ENCODE data around the gene NCAPD3. TPM values are rescaled to one million over a fixed set of nuclear protein-coding genes. Genes with fewer than 3 reads are reported as not detected.
A peak's percentile ranks its signal among the peaks of the same experiment; 100 is the strongest.

The NCAPD3 gene
- polyA plus RNA-seq, 4 donors, result 23.7 to 36.5 (median 29.9) TPM

DNA sequence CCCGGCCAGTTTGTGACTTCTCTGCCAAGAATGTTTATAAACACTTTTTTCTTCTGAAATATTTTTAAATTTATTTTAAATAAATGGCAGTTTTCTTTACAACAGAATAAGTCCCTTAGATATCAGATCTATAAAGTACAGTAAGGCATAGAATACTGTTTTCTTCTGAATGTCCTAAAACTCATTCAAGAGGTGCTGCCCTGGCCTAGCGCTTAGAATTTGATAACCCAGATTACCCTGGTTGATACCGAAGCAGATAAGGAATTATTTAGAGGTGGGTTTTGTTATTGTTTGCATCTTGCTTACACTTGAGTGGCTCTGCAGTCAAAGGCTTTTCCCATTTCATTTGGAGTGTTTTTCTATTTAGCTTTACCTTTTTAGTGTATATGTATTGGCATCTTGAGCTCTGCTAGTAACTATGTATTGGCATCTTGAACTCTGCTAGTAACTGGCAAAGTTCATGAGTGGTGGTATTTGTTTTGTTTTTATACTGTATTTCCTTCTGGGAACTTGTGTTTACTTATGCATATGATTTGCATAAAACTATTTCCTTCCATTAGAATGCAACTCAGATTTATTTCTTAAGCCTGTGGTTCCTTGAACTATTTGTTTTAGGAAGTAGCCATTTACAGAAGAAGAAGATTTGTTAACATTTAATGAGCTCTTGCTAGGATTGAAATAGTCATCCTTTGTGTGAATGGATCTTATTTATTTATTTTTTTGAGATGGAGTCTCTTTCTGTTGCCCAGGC, 30.8 kb upstream of the NCAPD3 start:
- DNase-seq (ENCODE audit: low read depth in 4 of 4, low spot score in 3 of 4), result no peak

DNA sequence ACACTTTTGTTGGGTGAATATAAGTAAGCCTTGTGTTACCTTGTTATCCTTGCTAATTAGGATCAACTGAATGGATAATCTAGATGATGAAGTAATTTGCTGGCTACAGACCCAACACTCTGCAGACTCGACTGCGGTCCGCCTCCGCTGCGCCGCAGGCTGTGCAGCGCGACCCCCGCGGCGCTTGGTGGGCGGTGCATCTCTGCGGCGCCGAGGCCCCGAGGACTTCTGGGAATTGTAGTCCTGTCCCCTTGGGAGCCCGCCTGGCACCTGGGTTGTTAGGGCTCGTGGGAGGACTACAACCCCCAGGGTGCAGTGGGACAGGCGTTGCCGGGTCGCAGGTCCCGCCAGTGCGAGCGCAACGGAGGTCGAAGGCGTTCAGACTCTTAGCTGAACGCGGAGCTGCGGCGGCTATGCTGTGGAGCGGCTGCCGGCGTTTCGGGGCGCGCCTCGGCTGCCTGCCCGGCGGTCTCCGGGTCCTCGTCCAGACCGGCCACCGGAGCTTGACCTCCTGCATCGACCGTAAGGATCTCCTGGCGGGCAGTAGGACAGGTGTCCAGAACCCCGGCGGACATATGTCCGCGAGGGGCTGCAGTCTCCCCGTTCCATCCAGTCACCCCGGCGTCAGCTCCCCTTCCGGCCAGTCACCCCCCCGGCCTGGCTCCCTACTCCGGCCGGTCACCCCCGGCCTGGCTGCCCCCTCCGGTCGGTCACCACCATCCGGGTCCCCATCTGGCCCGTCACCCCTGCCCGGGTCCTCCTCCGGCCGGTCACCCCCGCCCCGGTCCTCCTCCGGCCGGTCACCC, 29.6 kb upstream of the NCAPD3 start, which contains the start of the genes ACAD8 and THYN1:
TSS of gene ACAD8 (plus strand) at position 381 of the 806 bp plus-strand sequence. CDS start at position 414, 33 bp downstream.
TSS of gene THYN1 (minus strand) at position 165 of the 806 bp plus-strand sequence. CDS start 470 bp downstream, outside the sequence.
- peak; percentile 87 to 93 (median 91) for DNase-seq (ENCODE audit: low read depth in 4 of 4, low spot score in 3 of 4)

DNA sequence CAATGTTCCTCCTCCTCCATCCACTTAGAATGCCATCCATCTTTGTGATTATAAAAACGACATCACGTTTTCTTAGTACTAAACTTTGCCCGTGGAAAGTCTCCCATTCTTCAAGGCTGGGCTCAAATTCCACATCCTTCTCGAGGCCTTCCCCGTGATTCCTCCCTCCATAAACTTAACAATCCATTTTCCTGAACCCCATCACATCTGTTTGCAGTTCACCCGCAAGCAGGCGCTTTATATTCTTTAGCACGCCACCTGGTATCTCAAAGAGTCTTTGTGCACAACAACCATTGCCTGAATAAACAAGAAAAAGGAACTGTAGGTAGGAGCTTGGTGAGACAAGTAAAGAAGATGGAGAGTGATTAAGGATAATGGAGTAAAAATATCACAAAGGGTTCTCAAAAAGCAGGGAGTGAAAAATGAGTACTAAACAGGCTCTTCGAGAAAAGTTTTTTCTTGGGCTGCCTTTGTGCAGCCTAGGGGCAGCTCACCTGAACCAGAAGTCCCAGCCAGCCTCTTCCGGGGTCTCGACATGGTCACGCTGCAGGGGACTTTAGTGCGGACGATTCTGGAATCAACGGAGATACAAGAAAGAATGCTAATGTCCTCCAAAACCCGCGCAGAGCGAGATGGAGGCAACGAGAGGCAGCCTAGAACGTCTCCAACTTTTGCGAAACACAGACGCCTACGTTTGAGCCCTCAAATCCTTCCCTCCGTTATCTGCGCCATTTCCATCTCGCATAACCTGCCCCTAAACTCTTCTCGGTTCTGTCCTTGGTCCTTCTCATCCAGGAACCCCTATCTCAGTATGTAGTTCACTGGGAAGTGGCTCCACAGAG, 28.8 kb upstream of the NCAPD3 start:
- no peak for DNase-seq (ENCODE audit: low read depth in 4 of 4, low spot score in 3 of 4)

DNA sequence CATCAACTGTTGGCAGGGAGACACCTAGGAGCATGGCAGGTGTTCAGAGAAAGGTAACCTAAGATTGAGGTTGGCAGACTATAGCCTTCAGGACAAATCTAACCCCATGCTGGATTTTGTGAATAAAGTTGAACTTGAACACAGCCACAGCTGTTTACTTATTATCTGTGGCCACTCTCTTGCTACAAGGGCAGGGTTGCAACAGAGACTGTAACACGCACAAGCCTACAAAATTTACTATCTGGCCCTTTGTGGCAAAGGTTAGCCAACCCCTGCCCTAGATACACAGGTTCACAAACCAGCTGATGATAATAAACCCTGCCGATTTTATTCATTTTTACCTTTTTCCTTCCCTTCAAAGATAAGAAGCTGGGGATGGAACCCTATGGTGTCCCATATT, 26.9 kb upstream of the NCAPD3 start:
- DNase-seq (ENCODE audit: low read depth in 4 of 4, low spot score in 3 of 4), result no peak

DNA sequence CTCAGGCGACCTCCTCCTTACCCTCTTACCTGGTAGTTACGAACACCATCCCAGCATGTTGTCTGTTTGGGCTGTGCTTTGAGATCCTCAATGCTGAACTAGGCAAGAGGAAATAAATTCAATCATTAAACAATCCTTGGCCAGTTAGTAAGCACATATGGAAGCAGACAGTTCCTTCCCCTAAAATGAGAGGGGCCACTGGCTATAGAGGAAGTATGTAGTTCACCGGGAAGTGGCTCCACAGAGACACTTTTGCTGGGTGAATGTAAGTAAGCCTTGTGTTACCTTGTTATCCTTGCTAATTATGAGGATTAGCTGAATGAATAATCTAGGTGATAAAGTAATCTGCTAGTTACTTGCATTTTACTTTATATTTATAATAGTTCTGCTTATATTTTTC, 26.5 kb upstream of the NCAPD3 start:
- DNase-seq (ENCODE audit: low read depth in 4 of 4, low spot score in 3 of 4), result no peak

DNA sequence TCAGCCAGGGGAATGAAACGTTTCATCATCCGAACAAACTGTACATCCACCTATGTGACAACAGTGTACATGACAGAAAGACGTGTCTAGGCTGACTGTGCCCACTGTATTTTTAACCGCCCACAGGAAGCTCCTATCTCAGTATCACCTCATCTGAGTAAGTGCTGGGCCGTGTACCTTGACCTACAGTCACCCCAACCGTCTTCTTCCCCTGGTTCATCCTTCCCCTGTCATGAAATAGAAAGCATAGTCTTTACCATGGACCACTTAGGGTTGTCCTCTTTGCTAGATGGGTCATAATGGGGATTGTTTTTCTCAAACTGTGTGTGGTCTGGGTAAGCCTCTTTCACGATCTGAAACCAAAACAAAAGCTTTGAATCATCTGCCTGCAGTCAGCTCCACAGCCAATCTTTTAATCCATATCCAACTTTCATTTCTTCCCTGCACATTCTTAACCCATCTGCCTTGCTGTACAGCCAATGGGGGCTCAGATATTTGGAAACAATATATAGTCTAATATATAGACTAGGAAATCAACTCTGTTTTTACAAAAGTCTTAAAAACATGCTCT, 25.2 kb upstream of the NCAPD3 start:
- no peak for DNase-seq (ENCODE audit: low read depth in 4 of 4, low spot score in 3 of 4)

DNA sequence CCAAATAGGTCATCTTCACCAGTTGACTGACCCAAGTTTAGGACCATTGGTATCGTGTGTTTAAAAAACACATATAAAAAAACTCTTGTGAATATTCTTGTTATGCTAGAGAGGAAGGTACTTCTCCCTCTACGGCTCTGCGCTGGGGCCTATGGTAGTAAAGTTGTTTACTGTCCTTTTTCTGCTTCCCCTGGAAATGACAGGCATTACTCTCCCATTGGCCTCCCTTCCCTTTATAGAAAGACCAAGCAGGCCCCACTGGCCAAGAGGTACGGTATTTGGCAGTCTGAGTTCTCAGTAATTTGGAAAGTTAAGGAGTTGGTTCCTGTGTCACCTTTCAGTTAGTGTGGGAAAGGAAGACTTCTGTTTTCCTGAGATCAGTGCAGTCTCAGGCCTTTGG, 22.9 kb upstream of the NCAPD3 start:
- no peak for DNase-seq (ENCODE audit: low read depth in 4 of 4, low spot score in 3 of 4)

DNA sequence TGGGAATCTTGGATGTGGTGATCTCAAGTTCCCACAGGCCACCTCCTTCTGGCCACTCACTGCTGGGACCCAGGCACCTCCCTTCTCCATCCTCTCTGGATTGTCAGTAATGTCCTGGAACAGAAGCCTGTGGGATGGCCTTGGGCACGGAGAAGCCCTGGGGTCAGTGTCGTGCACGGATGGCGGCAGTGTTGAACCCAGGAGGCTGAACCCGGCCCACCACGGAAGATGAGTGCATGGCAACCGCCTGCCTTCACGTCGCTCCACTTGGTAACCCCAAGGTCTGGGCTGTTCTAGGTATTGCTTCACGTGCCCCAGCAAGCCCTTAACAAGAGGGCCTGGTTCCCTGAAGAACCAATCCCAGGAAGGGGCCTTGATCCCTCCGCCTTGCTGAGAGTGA, 22.3 kb upstream of the NCAPD3 start:
- DNase-seq (ENCODE audit: low read depth in 4 of 4, low spot score in 3 of 4), result no peak

DNA sequence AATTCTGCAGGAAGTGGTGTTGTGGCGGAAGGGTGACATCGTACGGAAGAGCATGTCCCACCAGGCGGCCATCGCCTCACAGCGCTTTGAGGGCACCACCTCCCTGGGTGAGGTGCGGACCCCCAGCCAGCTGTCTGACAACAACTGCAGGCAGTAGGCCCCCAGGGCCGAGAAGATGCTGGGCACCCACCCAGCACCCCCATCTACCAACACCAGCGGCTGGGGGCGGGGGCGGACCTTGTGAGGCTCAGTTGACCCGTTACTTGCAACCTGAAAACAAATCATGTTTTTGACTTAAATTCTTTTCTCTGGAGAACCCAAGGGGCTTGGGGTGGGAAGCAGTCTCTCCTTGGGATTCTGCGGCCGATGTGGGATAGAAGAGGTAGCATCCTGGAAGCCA, 21.7 kb upstream of the NCAPD3 start:
- DNase-seq (ENCODE audit: low read depth in 4 of 4, low spot score in 3 of 4), result no peak

DNA sequence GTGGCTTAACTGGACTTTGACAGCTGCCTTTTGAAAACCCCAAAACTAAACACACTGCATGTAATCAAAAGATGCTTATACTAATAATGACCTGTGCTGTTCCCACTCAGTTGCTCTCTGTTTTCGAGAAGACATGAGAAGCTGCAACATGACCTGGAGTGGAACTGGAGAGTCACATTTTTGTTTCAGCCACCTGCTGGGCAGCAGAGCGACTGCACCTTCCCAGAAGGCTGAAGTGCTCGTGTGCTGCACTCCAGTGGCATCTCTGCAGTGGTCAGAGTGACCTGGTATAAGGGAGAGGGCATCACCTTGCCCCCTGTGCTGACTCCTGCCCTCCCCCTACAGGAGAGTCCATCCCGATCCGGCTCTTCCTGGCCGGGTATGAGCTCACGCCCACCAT, 20.8 kb upstream of the NCAPD3 start:
- no peak for DNase-seq (ENCODE audit: low read depth in 4 of 4, low spot score in 3 of 4)

DNA sequence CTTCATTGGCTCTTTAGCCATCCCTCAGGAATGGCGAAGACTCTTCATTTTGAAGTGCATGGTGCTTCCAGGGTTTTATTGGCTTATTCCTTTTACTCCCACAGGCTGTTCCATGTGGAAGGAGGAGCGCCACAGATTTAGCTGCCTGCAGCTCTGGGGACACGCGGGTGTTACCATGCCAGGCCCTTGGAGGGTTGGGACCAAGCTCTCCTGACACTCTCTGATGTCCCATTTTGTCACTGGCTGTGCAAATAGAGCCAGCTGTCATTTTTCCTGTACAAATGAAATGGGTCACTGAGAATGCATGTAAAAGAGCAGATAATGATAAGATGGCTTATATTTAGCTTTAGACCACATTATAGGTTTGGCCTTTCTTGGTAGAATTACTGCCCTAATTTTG, 20.1 kb upstream of the NCAPD3 start:
- no peak for DNase-seq (ENCODE audit: low read depth in 4 of 4, low spot score in 3 of 4)

DNA sequence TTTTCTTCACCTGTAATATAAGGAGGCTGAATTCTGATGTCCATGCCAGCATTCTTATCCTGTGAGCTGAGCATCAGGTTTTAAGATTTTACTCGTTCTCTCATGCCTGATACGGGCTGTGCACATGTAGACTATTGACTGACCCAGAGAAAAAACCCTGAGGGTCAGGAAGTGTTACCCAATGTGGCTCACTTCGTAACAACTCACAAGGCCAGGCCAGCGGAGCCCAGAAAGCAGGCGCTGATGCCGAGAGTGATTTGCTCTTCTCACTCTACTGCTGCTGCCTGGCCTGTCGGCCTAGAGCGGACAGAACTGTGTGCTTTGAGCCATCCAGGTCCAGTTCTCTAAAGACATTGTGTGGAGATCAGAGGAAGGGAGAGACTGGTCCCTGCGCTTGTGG, 18.6 kb upstream of the NCAPD3 start:
- no peak for DNase-seq (ENCODE audit: low read depth in 4 of 4, low spot score in 3 of 4)

DNA sequence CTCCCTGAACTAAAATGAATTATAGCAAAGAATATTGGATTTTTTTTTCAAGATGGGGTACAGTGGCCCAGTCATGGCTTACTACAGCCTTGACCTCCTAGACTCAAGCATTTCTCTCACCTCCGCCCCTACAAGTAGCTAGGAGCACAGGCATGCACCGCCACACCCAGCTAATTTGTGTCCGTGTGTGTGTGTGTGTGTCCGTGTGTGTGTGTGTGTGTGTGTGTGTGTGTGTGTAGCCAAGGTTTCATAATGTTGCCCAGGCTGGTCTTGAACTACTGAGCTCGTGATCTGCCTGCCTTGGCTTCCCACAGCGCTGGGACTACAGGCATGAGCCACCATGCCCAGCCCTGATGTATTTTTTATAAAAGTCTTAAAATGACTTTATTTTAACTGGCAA, 16.8 kb upstream of the NCAPD3 start:
- DNase-seq (ENCODE audit: low read depth in 4 of 4, low spot score in 3 of 4), result no peak

DNA sequence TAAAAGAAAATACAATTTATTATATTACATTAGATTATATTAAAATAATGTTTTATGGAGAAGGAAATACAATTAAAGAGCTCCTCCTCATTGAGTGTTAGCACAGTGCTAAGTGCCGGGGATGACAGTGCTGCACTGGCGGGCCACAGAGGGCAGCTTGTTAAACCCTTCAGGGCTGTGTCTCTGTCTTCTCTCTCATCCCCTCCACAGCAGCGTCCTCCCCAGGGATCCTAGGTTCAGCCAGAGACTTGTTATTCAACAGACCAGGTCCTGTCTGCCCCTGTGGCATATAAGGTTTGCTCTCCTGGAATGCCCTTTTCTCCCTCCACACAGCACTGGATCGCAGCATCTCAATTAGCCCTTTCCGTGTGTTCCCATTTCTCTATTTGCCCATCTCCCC, 15.2 kb upstream of the NCAPD3 start:
- DNase-seq (ENCODE audit: low read depth in 4 of 4, low spot score in 3 of 4), result no peak

DNA sequence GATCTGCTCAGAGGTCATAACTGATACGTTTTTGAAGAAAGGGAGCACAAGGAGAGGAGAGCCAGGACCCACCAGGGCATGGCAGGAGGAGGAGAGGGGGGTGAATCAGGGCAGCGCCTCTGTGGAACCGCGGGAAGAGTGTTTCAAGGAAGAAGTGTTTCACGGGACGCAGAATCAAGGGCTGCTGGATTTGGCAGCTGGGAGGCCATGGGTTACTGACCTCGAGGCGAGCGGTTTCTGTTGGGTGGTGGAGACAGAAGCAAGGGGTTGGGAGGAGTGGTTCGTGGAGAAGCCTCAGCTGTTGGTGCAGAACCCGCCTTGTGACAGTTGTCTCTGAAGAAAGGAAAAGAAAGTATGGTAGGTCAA, 13.8 kb upstream of the NCAPD3 start:
- DNase-seq (ENCODE audit: low read depth in 4 of 4, low spot score in 3 of 4), result no peak

DNA sequence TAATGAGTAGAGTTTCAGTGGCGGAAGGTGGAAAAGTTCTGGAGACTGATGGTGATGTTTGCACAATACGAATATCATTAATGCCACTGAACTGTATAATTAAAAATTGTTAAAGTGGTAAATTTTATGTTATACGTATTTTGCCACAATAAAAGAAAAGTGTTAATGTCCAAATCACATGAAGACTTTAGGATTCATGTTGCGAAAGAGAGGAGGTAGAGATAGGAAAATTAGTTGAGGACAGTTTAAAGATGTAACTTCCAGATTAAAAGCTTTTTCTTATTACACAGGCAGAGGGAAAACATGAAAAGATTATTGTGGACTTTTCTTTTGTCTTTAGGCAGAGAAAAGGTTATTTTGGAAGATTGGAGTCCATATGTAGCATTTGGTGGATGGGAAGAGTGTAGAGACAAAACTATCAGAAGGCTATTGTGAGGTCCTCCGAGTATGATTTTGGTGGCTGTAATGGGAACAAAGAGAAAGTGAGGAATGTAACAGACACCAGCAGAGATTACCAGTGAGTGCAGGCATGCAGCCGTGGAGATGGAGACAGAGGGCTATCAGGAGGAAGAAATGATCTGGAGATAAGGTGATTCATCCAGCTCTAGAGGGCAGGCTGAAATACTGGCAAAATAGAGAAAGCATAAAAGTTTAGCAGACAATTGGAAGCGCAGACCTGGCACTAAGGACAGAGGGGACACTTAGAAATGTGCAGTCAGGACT, 13.2 kb upstream of the NCAPD3 start:
- no peak for DNase-seq (ENCODE audit: low read depth in 4 of 4, low spot score in 3 of 4)

DNA sequence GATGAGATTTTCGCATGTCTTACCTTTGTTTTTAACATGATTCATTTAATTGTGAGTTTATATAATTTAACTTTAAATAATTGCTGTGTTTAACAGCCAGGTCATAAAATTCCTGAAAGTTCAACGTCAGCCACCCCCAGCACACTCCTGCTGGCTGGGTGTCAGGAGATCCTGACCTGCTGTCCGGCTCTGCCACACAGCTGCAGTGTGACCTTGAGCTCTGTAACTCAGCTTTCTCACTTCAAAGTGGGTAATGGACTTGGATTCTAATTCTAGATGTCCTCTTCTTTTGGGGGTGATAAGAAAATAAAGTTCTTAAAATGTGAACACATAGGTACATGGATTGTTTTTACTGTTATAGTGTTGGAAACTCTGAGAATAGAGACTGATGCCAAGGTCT, 11.6 kb upstream of the NCAPD3 start:
- no peak for DNase-seq (ENCODE audit: low read depth in 4 of 4, low spot score in 3 of 4)

DNA sequence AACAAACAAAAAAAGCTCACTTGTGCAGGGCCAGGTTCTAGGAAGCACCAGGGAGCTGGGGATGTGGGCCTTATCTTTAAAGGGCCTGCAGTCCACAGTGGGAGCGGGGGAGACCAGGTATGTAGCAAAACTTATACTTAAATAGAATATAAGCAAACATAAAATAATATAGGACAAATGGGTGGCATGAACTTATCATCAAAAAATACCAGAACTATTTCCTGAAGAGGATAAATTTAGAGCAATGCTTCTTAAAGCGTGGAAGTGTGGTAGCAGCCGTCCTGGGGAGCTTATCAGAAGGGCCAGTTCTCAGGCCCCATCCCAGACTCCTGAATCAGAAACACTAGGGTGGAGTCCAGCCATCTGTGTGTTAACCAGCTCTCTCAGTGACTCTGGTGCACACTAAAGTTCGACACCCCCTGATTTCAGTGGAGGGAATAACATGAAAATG, 10.0 kb upstream of the NCAPD3 start:
- DNase-seq (ENCODE audit: low read depth in 4 of 4, low spot score in 3 of 4), result no peak

DNA sequence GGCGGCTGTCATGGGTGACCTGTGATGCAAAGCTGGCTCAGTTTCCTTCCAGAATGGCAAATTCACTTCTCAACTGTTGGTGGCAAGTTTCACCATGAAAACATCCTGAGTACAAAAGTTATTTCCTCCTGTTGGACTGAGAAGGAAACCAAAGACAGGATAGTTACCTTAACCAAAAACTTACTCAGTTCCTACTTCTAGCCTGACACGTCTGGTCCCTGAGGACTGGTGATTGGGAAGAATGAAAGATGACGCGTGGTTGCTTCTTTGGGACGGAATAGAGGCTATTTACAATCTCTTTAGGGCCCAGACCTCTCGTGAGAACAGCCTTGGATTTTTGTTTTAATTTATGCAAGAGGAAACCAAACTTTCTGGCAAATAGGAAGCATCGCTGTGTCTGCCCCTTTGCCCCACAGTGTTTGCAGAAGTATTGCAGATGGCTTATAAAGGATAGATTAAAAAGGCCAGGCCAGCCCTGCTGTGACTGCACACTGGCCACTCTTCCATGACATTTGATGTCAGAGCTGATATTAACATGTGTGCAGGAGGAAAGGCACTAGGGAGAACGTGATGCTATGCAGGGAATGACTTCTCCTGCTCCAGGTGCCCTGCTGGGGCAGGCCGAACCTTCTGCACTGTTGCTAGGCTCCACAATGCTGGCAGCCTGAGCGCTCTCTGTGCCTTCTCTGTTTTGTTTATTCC, 8.3 kb upstream of the NCAPD3 start:
- no peak for DNase-seq (ENCODE audit: low read depth in 4 of 4, low spot score in 3 of 4)
